Subcutaneous adipose tissue (tissue), 4 donors: ENCODE results near the gene IL19. TPM values are rescaled to one million over a fixed set of nuclear protein-coding genes. Genes with fewer than 3 reads are reported as not detected.

Experiments
- CTCF ChIP-seq: fragments of 450-650 bp; IDR thresholded peaks from one replicate; pipeline ENCODE4 v1.5.1; 2016; ENCODE audit warnings: low read depth, mild to moderate bottlenecking, control low read depth, antibody characterized with exemption, moderate library complexity
- total RNA-seq, 4 donors: library from RNA; depleted of rRNA; stranded (reverse); fragments of >200 nt; gene quantifications; one replicate each; pipeline ENCODE4 v1.1.0, GENCODE V29; 2016

Gene IL19
- total RNA-seq, 4 donors from 2014 or later = not detected

- TF ChIP-seq CTCF = no peak
Observed at GRCh38 chr1:206727981-206728696, 42.4 kb upstream of the IL19 start.

GRCh38 chr1:206728697-206728987, 41.9 kb upstream of the IL19 start:
- no peak for TF ChIP-seq CTCF

- TF ChIP-seq CTCF = no peak
Observed at GRCh38 chr1:206729050-206729449, 41.5 kb upstream of the IL19 start.

GRCh38 chr1:206729507-206729906, 41.1 kb upstream of the IL19 start:
- TF ChIP-seq CTCF = no peak

GRCh38 chr1:206732508-206732907, 38.1 kb upstream of the IL19 start:
- no peak for TF ChIP-seq CTCF

GRCh38 chr1:206732992-206733391, 37.6 kb upstream of the IL19 start:
- no peak for TF ChIP-seq CTCF

GRCh38 chr1:206734499-206735142, 36.0 kb upstream of the IL19 start:
- TF ChIP-seq CTCF = no peak
